RWPE2 (cell line): ENCODE data around the gene PTPRO.

Source experiments
- ATAC-seq: fragments of 200-7000 bp; cut with Tn5 transposase; 3 replicates; pipeline ENCODE4 v1.9.1; 2021; ENCODE audit warnings: low read depth
- DNase-seq: peaks from one replicate; pipeline ENCODE4 v3.0.0-alpha.2; 2020; ENCODE audit warnings: low spot score
- H3K27ac ChIP-seq: fragments of 450-650 bp; 2 replicates; pipeline ENCODE4 v1.5.1; 2017; ENCODE audit warnings: mild to moderate bottlenecking; ENCODE audit not compliant: poor library complexity, severe bottlenecking
- H3K27me3 ChIP-seq: fragments of 250-450 bp; sonication (Bioruptor Pico); 2 replicates; pipeline ENCODE4 v1.5.1; 2021; ENCODE audit warnings: mild to moderate bottlenecking, moderate library complexity; ENCODE audit not compliant: insufficient read depth, poor library complexity, severe bottlenecking
- H3K36me3 ChIP-seq: fragments of 250-450 bp; sonication (Bioruptor Pico); 2 replicates; pipeline ENCODE4 v1.5.1; 2020; ENCODE audit warnings: low read depth, mild to moderate bottlenecking, moderate library complexity
- H3K4me1 ChIP-seq: fragments of 250-450 bp; sonication (Bioruptor Pico); 2 replicates; pipeline ENCODE4 v1.5.1; 2021; ENCODE audit warnings: mild to moderate bottlenecking, moderate library complexity; ENCODE audit not compliant: insufficient read depth, poor library complexity, severe bottlenecking
- H3K4me3 ChIP-seq: fragments of 250-450 bp; sonication (Bioruptor Pico); 2 replicates; pipeline ENCODE4 v1.5.1; 2021; ENCODE audit warnings: mild to moderate bottlenecking, moderate library complexity; ENCODE audit not compliant: severe bottlenecking
- H3K9me3 ChIP-seq: fragments of 250-450 bp; sonication (Bioruptor Pico); 2 replicates; pipeline ENCODE4 v1.5.1; 2021; ENCODE audit warnings: mild to moderate bottlenecking, moderate library complexity; ENCODE audit not compliant: severe bottlenecking
- CTCF ChIP-seq: fragments of 450-650 bp; IDR thresholded peaks from one replicate; pipeline ENCODE4 v1.5.1; 2017; ENCODE audit warnings: mild to moderate bottlenecking, moderate library complexity; ENCODE audit not compliant: poor library complexity, severe bottlenecking

PTPRO gene

GRCh38 chr12:15407025-15407424 lies 84.7 kb downstream of the PTPRO start:
- no peaks in the 10 kb centered on the region for H3K27me3 ChIP-seq
- DNase-seq (no peak), ATAC-seq (no peak)
- H3K4me1 ChIP-seq: no peaks in the 10 kb centered on the region
- H3K27ac ChIP-seq: no peak overlapping the region
- H3K4me3 ChIP-seq: no peak overlapping the region
- TF ChIP-seq CTCF: no peak
- H3K9me3 ChIP-seq: no peaks in the 10 kb centered on the region
- no peaks in the 10 kb centered on the region for H3K36me3 ChIP-seq

GRCh38 chr12:15411842-15412241 lies 89.5 kb downstream of the PTPRO start:
- no peak for DNase-seq
- no peaks in the 10 kb centered on the region for H3K9me3 ChIP-seq
- ATAC-seq: no peak

GRCh38 chr12:15417691-15418090 lies 95.4 kb downstream of the PTPRO start:
- Histone ChIP-seq H3K4me1 (no peaks in the 10 kb centered on the region), H3K27ac (no peak overlapping the region), H3K9me3 (no peaks in the 10 kb centered on the region), H3K27me3 (no peaks in the 10 kb centered on the region), H3K4me3 (no peak overlapping the region), H3K36me3 (no peaks in the 10 kb centered on the region)
- ATAC-seq: no peak
- no peak for TF ChIP-seq CTCF
- DNase-seq: no peak

More at GRCh38 chr12:15411842-15412241, 89.5 kb downstream of the PTPRO start:
- no peak for TF ChIP-seq CTCF
- Histone ChIP-seq H3K36me3 (no peaks in the 10 kb centered on the region), H3K27me3 (no peaks in the 10 kb centered on the region), H3K4me3 (no peak overlapping the region), H3K4me1 (no peaks in the 10 kb centered on the region), H3K27ac (no peak overlapping the region)

- H3K27me3 ChIP-seq: no peaks in the 10 kb centered on the region
- DNase-seq (no peak), ATAC-seq (no peak)
- no peak overlapping the region for H3K4me3 ChIP-seq
- no peaks in the 10 kb centered on the region for H3K4me1 ChIP-seq
- no peaks in the 10 kb centered on the region for H3K9me3 ChIP-seq
- no peaks in the 10 kb centered on the region for H3K36me3 ChIP-seq
- no peak overlapping the region for H3K27ac ChIP-seq
- no peak for TF ChIP-seq CTCF
These were observed 101.3 kb downstream of the PTPRO start for GRCh38 chr12:15423629-15424028.

GRCh38 chr12:15427913-15428312 lies 105.6 kb downstream of the PTPRO start:
- Histone ChIP-seq H3K4me1 (no peaks in the 10 kb centered on the region), H3K27ac (no peak overlapping the region), H3K9me3 (no peaks in the 10 kb centered on the region), H3K4me3 (no peak overlapping the region), H3K27me3 (no peaks in the 10 kb centered on the region), H3K36me3 (no peaks in the 10 kb centered on the region)
- ATAC-seq (no peak), DNase-seq (no peak)
- TF ChIP-seq CTCF: no peak
